H1 (cell line): ENCODE results near the gene CDH22. TPM values are rescaled to one million over a fixed set of nuclear protein-coding genes. Genes with fewer than 3 reads are reported as not detected.

Experiments
- CTCF ChIA-PET: fragments of 300-600 bp; sonication (Branson Sonifier 250); formaldehyde crosslinking; loops from one replicate; lab custom pipeline; 2021; ENCODE audit not compliant: partially characterized antibody; lab: Charles Lee
- POLR2A ChIA-PET: fragments of 300-600 bp; sonication (Branson Sonifier 250); formaldehyde crosslinking; loops from one replicate; lab custom pipeline; 2021; ENCODE audit warnings: inconsistent platforms; ENCODE audit not compliant: partially characterized antibody; lab: Charles Lee
- DNase-seq, 2 experiments: peaks; one replicate each; pipeline versions ENCODE4 v3.0.0 to v3.0.0-alpha.2; 2010 to 2022; ENCODE audit warnings: low spot score in 2 of 2, low read depth in 1 of 2, mixed read lengths in 1 of 2
- FAIRE-seq: peaks from 2 replicates; lab custom pipeline; 2011; peaks lifted over from hg19 to GRCh38; lab: Jason Lieb, UNC
- H2AFZ ChIP-seq: 2 replicates; pipeline ENCODE4 v1.8.1; 2012; ENCODE audit warnings: low read length, inconsistent platforms
- H2AK5ac ChIP-seq: 2 replicates; pipeline ENCODE4 v1.6.1; 2013; ENCODE audit warnings: low read depth, low read length
- H2BK120ac ChIP-seq: replicated peaks from 2 replicates; pipeline ENCODE3; 2013; ENCODE audit warnings: low read depth, low read length, inconsistent platforms
- H2BK12ac ChIP-seq: 2 replicates; pipeline ENCODE4 v1.6.1; 2013; ENCODE audit warnings: low read depth, low read length
- H2BK15ac ChIP-seq: 2 replicates; pipeline ENCODE4 v1.6.1; 2013; ENCODE audit warnings: low read length
- H2BK20ac ChIP-seq: 2 replicates; pipeline ENCODE4 v1.6.1; 2013; ENCODE audit warnings: low read length
- H2BK5ac ChIP-seq: 2 replicates; pipeline ENCODE4 v1.6.1; 2013; ENCODE audit warnings: low read depth, low read length
- H3K14ac ChIP-seq: 2 replicates; pipeline ENCODE4 v1.6.1; 2013; ENCODE audit warnings: inconsistent platforms; ENCODE audit not compliant: insufficient read length
- H3K18ac ChIP-seq: 2 replicates; pipeline ENCODE4 v1.6.1; 2013; ENCODE audit warnings: low read length; ENCODE audit errors: extremely low read depth
- H3K23ac ChIP-seq: 2 replicates; pipeline ENCODE4 v1.6.1; 2013; ENCODE audit warnings: inconsistent platforms; ENCODE audit not compliant: insufficient read length
- H3K23me2 ChIP-seq: 2 replicates; pipeline ENCODE4 v1.6.1; 2013; ENCODE audit warnings: low read depth, low read length
- H3K27ac ChIP-seq: 2 replicates; pipeline ENCODE4 v1.6.1; 2011; ENCODE audit warnings: low read depth, low read length, inconsistent platforms
- H3K27me3 ChIP-seq, 4 experiments: replicated peaks in 1 of 4; 1 replicate in 1 of 4; 2 replicates in 3 of 4; pipeline versions ENCODE4 v1.6.1 to v1.8.1; 2011 to 2013; ENCODE audit warnings: low read length in 3 of 4, mild to moderate bottlenecking in 3 of 4, inconsistent platforms in 2 of 4, mixed read lengths in 2 of 4, moderate library complexity in 1 of 4; ENCODE audit not compliant: control insufficient read depth in 3 of 4, insufficient read depth in 3 of 4; ENCODE audit errors: extremely low read depth in 1 of 4
- H3K36me3 ChIP-seq, 4 experiments: 2 replicates each; pipeline versions ENCODE4 v1.6.1 to v1.8.1; 2011 to 2013; ENCODE audit warnings: mild to moderate bottlenecking in 4 of 4, low read length in 3 of 4, moderate library complexity in 2 of 4, control low read depth in 1 of 4, inconsistent platforms in 1 of 4; ENCODE audit not compliant: insufficient read depth in 4 of 4, control insufficient read depth in 2 of 4
- H3K4ac ChIP-seq: replicated peaks from 2 replicates; pipeline ENCODE3; 2013; ENCODE audit warnings: low read length, low read depth, mixed read lengths, inconsistent platforms; ENCODE audit not compliant: insufficient read length
- H3K4me1 ChIP-seq, 4 experiments: replicated peaks in 1 of 4; 1 replicate in 1 of 4; 2 replicates in 3 of 4; pipeline versions ENCODE4 v1.6.1 to v1.8.1; 2011 to 2013; ENCODE audit warnings: low read length in 3 of 4, inconsistent platforms in 2 of 4, mixed read lengths in 1 of 4; ENCODE audit not compliant: insufficient read depth in 4 of 4, control insufficient read depth in 3 of 4
- H3K4me2 ChIP-seq, 2 experiments: 2 replicates each; pipeline versions ENCODE4 v1.6.1 to v1.8.1; 2011 to 2013; ENCODE audit warnings: low read depth in 2 of 2, low read length in 2 of 2, control low read depth in 1 of 2, inconsistent platforms in 1 of 2, mild to moderate bottlenecking in 1 of 2; ENCODE audit not compliant: insufficient read depth in 1 of 2
- H3K4me3 ChIP-seq, 4 experiments: fragments of 200-600, 300-600 bp in 1 of 4; sonication (generic), shearing (Covaris generic), sonication (Bioruptor Twin) in 1 of 4; 2 replicates each; pipeline versions ENCODE4 v1.5.1 to v1.8.1; 2011 to 2016; ENCODE audit warnings: low read length in 4 of 4, low read depth in 3 of 4, control low read depth in 2 of 4, inconsistent platforms in 2 of 4, mild to moderate bottlenecking in 2 of 4, mixed read lengths in 1 of 4, moderate library complexity in 1 of 4; ENCODE audit not compliant: insufficient read depth in 2 of 4; ENCODE audit errors: extremely low read depth in 1 of 4
- H3K56ac ChIP-seq: replicated peaks from 2 replicates; pipeline ENCODE3; 2013; ENCODE audit warnings: low read depth, mild to moderate bottlenecking, mixed read lengths, low read length, inconsistent platforms; ENCODE audit not compliant: insufficient read length
- H3K79me1 ChIP-seq: 2 replicates; pipeline ENCODE4 v1.6.1; 2013; ENCODE audit warnings: low read depth, low read length, control low read depth
- H3K79me2 ChIP-seq, 2 experiments: 2 replicates each; pipeline versions ENCODE4 v1.6.1 to v1.8.1; 2012 to 2013; ENCODE audit warnings: low read length in 2 of 2, mild to moderate bottlenecking in 2 of 2, inconsistent platforms in 1 of 2; ENCODE audit not compliant: insufficient read depth in 2 of 2, control insufficient read depth in 1 of 2
- H3K9ac ChIP-seq, 4 experiments: replicated peaks in 1 of 4; 1 replicate in 1 of 4; 2 replicates in 3 of 4; pipeline versions ENCODE4 v1.6.1 to v1.8.1; 2011 to 2013; ENCODE audit warnings: low read depth in 3 of 4, low read length in 3 of 4, control low read depth in 2 of 4, mild to moderate bottlenecking in 2 of 4, moderate library complexity in 2 of 4, inconsistent platforms in 1 of 4; ENCODE audit errors: extremely low read depth in 1 of 4
- H3K9me3 ChIP-seq, 2 experiments: 2 replicates each; pipeline versions ENCODE4 v1.6.1 to v1.8.1; 2012 to 2013; ENCODE audit warnings: mild to moderate bottlenecking in 2 of 2, moderate library complexity in 2 of 2, control low read depth in 1 of 2, inconsistent platforms in 1 of 2, low read depth in 1 of 2, low read length in 1 of 2, mixed read lengths in 1 of 2; ENCODE audit not compliant: insufficient read depth in 2 of 2
- H4K20me1 ChIP-seq, 2 experiments: replicated peaks in 1 of 2; 2 replicates each; pipeline versions ENCODE3 to v1.8.1; 2011 to 2013; ENCODE audit warnings: inconsistent platforms in 2 of 2, low read length in 2 of 2, mild to moderate bottlenecking in 1 of 2; ENCODE audit not compliant: insufficient read depth in 2 of 2, control insufficient read depth in 1 of 2
- H4K5ac ChIP-seq: 2 replicates; pipeline ENCODE4 v1.6.1; 2013; ENCODE audit warnings: low read length, low read depth, mixed read lengths, inconsistent platforms; ENCODE audit not compliant: insufficient read length
- H4K8ac ChIP-seq: 2 replicates; pipeline ENCODE4 v1.8.0; 2013; ENCODE audit warnings: mild to moderate bottlenecking, moderate library complexity, low read length, inconsistent platforms; ENCODE audit not compliant: insufficient read depth; ENCODE audit errors: extremely low read depth
- H4K91ac ChIP-seq: replicated peaks from 2 replicates; pipeline ENCODE3; 2013; ENCODE audit warnings: low read length, mixed read lengths, inconsistent platforms; ENCODE audit not compliant: insufficient read length
- EGR1 ChIP-seq: IDR thresholded peaks from 2 replicates; pipeline ENCODE4 v1.6.1; 2011; ENCODE audit warnings: low read depth, low read length, borderline replicate concordance
- SP2 ChIP-seq: IDR thresholded peaks from 2 replicates; pipeline ENCODE4 v1.6.1; 2012; ENCODE audit warnings: mild to moderate bottlenecking, low read length, inconsistent platforms
- TBP ChIP-seq: IDR thresholded peaks from 2 replicates; pipeline ENCODE4 v1.6.1; 2011; ENCODE audit warnings: low read depth, low read length, improper control_type of control experiment
- WGBS, 2 experiments: shearing (Covaris generic) in 1 of 2; methylation state at CpG; one replicate each; pipeline versions ENCODE4 v1.1.6 to v1.1.7; 2013 to 2015; ENCODE audit warnings: low lambda C conversion rate in 2 of 2, mixed read lengths in 2 of 2, inconsistent platforms in 1 of 2, low coverage in 1 of 2, missing lambda C conversion rate in 1 of 2; ENCODE audit not compliant: insufficient replicate concordance in 2 of 2, insufficient coverage in 1 of 2, insufficient read length in 1 of 2; ENCODE audit errors: extremely low coverage in 1 of 2, missing lambda C conversion rate in 1 of 2; 5-methylcytosine and 5-hydroxymethylcytosine counted together
- polyA plus RNA-seq, 7 experiments: library from polyadenylated mRNA; depleted of rRNA in 3 of 7; stranded (reverse) in 5 of 7; unstranded in 2 of 7; fragments of >200 nt in 5 of 7; fragments of 200-250 nt in 2 of 7; gene quantifications; 1 replicate in 5 of 7; 2 replicates in 1 of 7; 4 replicates in 1 of 7; pipeline versions ENCODE4 v1.2.1 to v1.2.3, GENCODE V29; 2011 to 2013; ENCODE audit warnings: missing spikeins in 2 of 7, mixed read lengths in 2 of 7
- total RNA-seq: library from RNA; stranded (reverse); fragmentation: NEBNext Ultra II Directional; extraction: Animal tissue kit (Norgen Biotek cat#: 25700); gene quantifications from 2 replicates; pipeline ENCODE4 v1.2.1, GENCODE V29; 2021

CDH22 gene
- total and polyA plus RNA-seq, 2 of the 8 experiments (the other 6 are each of a cell fraction or from before 2014, with no cell fraction given): 0.35 to 0.39 TPM

DNA sequence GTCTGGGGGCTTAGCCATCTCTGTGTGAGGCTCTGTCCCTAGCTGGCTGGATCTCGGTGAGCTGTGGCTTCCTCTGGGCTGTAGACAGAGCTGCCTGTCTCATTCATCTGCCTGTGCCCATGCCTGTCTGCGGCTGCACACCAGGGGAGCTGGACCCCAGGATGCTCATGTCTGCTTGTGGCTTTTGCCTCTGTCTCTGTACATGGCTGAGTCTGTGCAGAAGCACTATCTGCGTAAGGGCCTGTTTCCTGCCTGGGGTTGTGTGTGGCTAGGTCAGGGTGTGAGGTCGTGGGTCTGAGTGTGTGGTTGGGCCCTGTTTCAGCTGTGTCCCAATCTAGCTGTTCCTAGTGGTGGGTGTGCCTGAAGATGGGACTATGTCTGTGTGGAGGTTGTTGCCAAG, 68.2 kb downstream of the CDH22 start:
- Histone ChIP-seq H3K4me1 (peaks cover 0 to 15% (median 4%) of the 10 kb centered on the region in 4 experiments; a peak in 5 of 7 replicates), H3K18ac (no peak overlapping the region), H2BK15ac (0 out of 2 replicates have a peak overlapping the region, but pooled peaks have one; percentile 3), H3K79me1 (no peaks in the 10 kb centered on the region), H2BK20ac (no peak overlapping the region; the same call in 1 of the 2 replicates), H4K91ac (no peak overlapping the region), H3K36me3 (no peaks in the 10 kb centered on the region), H2AFZ (no peak overlapping the region), H3K4me2 (no peak overlapping the region), H3K79me2 (no peaks in the 10 kb centered on the region), H3K27ac (no peak overlapping the region), H2BK5ac (0 out of 2 replicates have a peak overlapping the region, but pooled peaks have one; percentile 3), H3K27me3 (no peaks in the 10 kb centered on the region), H2BK12ac (no peak overlapping the region), H3K4me3 (no peak overlapping the region), H3K4ac (no peak overlapping the region), H3K23ac (no peak overlapping the region), H3K56ac (no peak overlapping the region), H4K8ac (no peak overlapping the region), H2AK5ac (no peak overlapping the region), H3K9ac (no peak overlapping the region), H2BK120ac (no peak overlapping the region), H3K23me2 (no peaks in the 10 kb centered on the region), H4K20me1 (no peaks in the 10 kb centered on the region), H3K14ac (no peak overlapping the region), H4K5ac (no peak overlapping the region), H3K9me3 (no peaks in the 10 kb centered on the region)
- CTCF ChIA-PET: interaction anchor here (0.7 to 2.2 kb wide), 6 partner anchors 9 to 109 kb away, joined by 3 to 8 read pairs (median 4); no protein-coding TSS in a partner anchor
- 75% methylated on average over 4 of the region's 4 CpGs; no CpG with 5 or more reads in 1 of the 2 experiments for WGBS, 2 experiments
- DNase-seq: no peak
- POLR2A ChIA-PET: interaction anchor here (1.7 kb wide), 1 partner anchor 10 kb away, joined by 6 read pairs; no protein-coding TSS in a partner anchor
- no peak for FAIRE-seq
- no peak for TF ChIP-seq EGR1
- TF ChIP-seq SP2: no peak
- no peak for TF ChIP-seq TBP
